GM19463 (cell line): ENCODE measurements around the gene KCNH8.

Experiments
- ATAC-seq: cut with Tn5 transposase; IDR thresholded peaks from one replicate; pipeline ENCODE4 v1.9.1; 2021; ENCODE audit warnings: mild to moderate bottlenecking, moderate library complexity; ENCODE audit not compliant: unreplicated experiment

The KCNH8 gene

GRCh38 chr3:19348941-19349564 is 200.7 kb downstream of the KCNH8 start:
- peak; percentile 67 for ATAC-seq

GRCh38 chr3:19357947-19358346 is 209.6 kb downstream of the KCNH8 start:
- no peak for ATAC-seq

GRCh38 chr3:19363071-19363470 is 214.8 kb downstream of the KCNH8 start:
- ATAC-seq: no peak

GRCh38 chr3:19364148-19364547 is 215.8 kb downstream of the KCNH8 start:
- no peak for ATAC-seq

GRCh38 chr3:19365471-19365870 is 217.2 kb downstream of the KCNH8 start:
- ATAC-seq: no peak

GRCh38 chr3:19384868-19385267 is 236.6 kb downstream of the KCNH8 start:
- ATAC-seq: no peak

- no peak for ATAC-seq
Observed at GRCh38 chr3:19392150-19392549, 243.8 kb downstream of the KCNH8 start.

GRCh38 chr3:19394946-19395345 is 246.6 kb downstream of the KCNH8 start:
- ATAC-seq: no peak

- no peak for ATAC-seq
Observed at GRCh38 chr3:19396726-19397125, 248.4 kb downstream of the KCNH8 start.

GRCh38 chr3:19399356-19399755 is 251.0 kb downstream of the KCNH8 start:
- ATAC-seq: no peak

- no peak for ATAC-seq
Observed at GRCh38 chr3:19399836-19400235, 251.5 kb downstream of the KCNH8 start.

GRCh38 chr3:19420159-19420558 is 271.8 kb downstream of the KCNH8 start:
- no peak for ATAC-seq

GRCh38 chr3:19425825-19426224 is 277.5 kb downstream of the KCNH8 start:
- no peak for ATAC-seq

GRCh38 chr3:19427422-19428149 is 279.3 kb downstream of the KCNH8 start:
- ATAC-seq: no peak

- no peak for ATAC-seq
Observed at GRCh38 chr3:19428729-19429128, 280.4 kb downstream of the KCNH8 start.

GRCh38 chr3:19432669-19433068 is 284.4 kb downstream of the KCNH8 start:
- no peak for ATAC-seq

GRCh38 chr3:19436746-19437145 is 288.4 kb downstream of the KCNH8 start:
- no peak for ATAC-seq

GRCh38 chr3:19439944-19440343 is 291.6 kb downstream of the KCNH8 start:
- ATAC-seq: no peak

GRCh38 chr3:19446138-19446537 is 297.8 kb downstream of the KCNH8 start:
- ATAC-seq: no peak

GRCh38 chr3:19446687-19447086 is 298.4 kb downstream of the KCNH8 start:
- no peak for ATAC-seq

- ATAC-seq: no peak
Observed at GRCh38 chr3:19455546-19455945, 307.2 kb downstream of the KCNH8 start.

- no peak for ATAC-seq
Observed at GRCh38 chr3:19456738-19457137, 308.4 kb downstream of the KCNH8 start.

- no peak for ATAC-seq
Observed at GRCh38 chr3:19457449-19457848, 309.1 kb downstream of the KCNH8 start.
